GM19239 (cell line): ENCODE results near the gene CAMK2A.

Experiments used
- DNase-seq: peaks from one replicate; pipeline ENCODE4 v3.0.0; 2011; ENCODE audit warnings: low spot score; ENCODE audit not compliant: insufficient read length
- FAIRE-seq: peaks from 2 replicates; lab custom pipeline; 2011; peaks lifted over from hg19 to GRCh38; lab: Jason Lieb, UNC

Gene CAMK2A

GRCh38 chr5:150219142-150219541 lies 70.4 kb downstream of the CAMK2A start:
- DNase-seq (no peak), FAIRE-seq (no peak)

- no peak for FAIRE-seq
- DNase-seq = no peak
Observed at GRCh38 chr5:150218693-150219035, 70.9 kb downstream of the CAMK2A start.

- FAIRE-seq = peak; percentile 88
- peak; percentile 92 for DNase-seq
Observed at GRCh38 chr5:150217873-150218692, 71.5 kb downstream of the CAMK2A start.

- FAIRE-seq (no peak), DNase-seq (no peak)
Observed at GRCh38 chr5:150217038-150217437, 72.5 kb downstream of the CAMK2A start.

- FAIRE-seq (no peak), DNase-seq (no peak)
Observed at GRCh38 chr5:150215979-150216944, 73.3 kb downstream of the CAMK2A start.

- FAIRE-seq = no peak
- DNase-seq = no peak
Observed at GRCh38 chr5:150214289-150214688, 75.3 kb downstream of the CAMK2A start.

- FAIRE-seq (no peak), DNase-seq (no peak)
Observed at GRCh38 chr5:150213530-150213929, 76.0 kb downstream of the CAMK2A start.

GRCh38 chr5:150211156-150212030 lies 78.2 kb downstream of the CAMK2A start:
- no peak for DNase-seq
- FAIRE-seq = no peak

GRCh38 chr5:150210644-150211043 lies 78.9 kb downstream of the CAMK2A start:
- no peak for FAIRE-seq
- DNase-seq = no peak

- DNase-seq (no peak), FAIRE-seq (no peak)
Observed at GRCh38 chr5:150209099-150209635, 80.4 kb downstream of the CAMK2A start.

GRCh38 chr5:150208187-150209098 lies 81.1 kb downstream of the CAMK2A start:
- FAIRE-seq (no peak), DNase-seq (no peak)

- no peak for FAIRE-seq
- DNase-seq = no peak
Observed at GRCh38 chr5:150206779-150207115, 82.8 kb downstream of the CAMK2A start.

- DNase-seq (no peak), FAIRE-seq (no peak)
Observed at GRCh38 chr5:150206098-150206778, 83.3 kb downstream of the CAMK2A start.

GRCh38 chr5:150204590-150204960 lies 85.0 kb downstream of the CAMK2A start:
- no peak for FAIRE-seq
- no peak for DNase-seq

GRCh38 chr5:150203832-150204589 lies 85.6 kb downstream of the CAMK2A start:
- FAIRE-seq = no peak
- no peak for DNase-seq

GRCh38 chr5:150202501-150202900 lies 87.1 kb downstream of the CAMK2A start:
- FAIRE-seq (no peak), DNase-seq (no peak)

GRCh38 chr5:150197476-150197875 lies 92.1 kb downstream of the CAMK2A start:
- FAIRE-seq (no peak), DNase-seq (no peak)

- DNase-seq = no peak
- FAIRE-seq = no peak
Observed at GRCh38 chr5:150196986-150197385, 92.6 kb downstream of the CAMK2A start.
